Endothelial cell of umbilical vein (primary cell): Measurements from ENCODE around the gene POR. TPM values are rescaled to one million over a fixed set of nuclear protein-coding genes. Genes with fewer than 3 reads are reported as not detected.

Source experiments
- BruUV-seq: library from RNA; stranded (reverse); fragments of 400-500 nt; replicated peaks from 2 replicates; lab custom pipeline; 2021; lab: Mats Ljungman, UMichigan
- CTCF ChIA-PET: fragments of 300-600, 350-600 bp; sonication (Branson Sonifier 250); formaldehyde crosslinking; loops from one replicate; lab custom pipeline; 2021; ENCODE audit warnings: antibody characterized with exemption, inconsistent platforms; lab: Charles Lee
- POLR2A ChIA-PET: fragments of 300-600, 350-600 bp; sonication (Branson Sonifier 250); formaldehyde crosslinking; loops from one replicate; lab custom pipeline; 2021; ENCODE audit warnings: antibody characterized with exemption, inconsistent platforms; lab: Charles Lee
- DNase-seq: peaks from one replicate; pipeline ENCODE4 v3.0.0-alpha.2; 2011; ENCODE audit warnings: low read depth, low spot score
- FAIRE-seq: peaks from 2 replicates; lab custom pipeline; 2011; peaks lifted over from hg19 to GRCh38; lab: Jason Lieb, UNC
- H2AFZ ChIP-seq: 2 replicates; pipeline ENCODE4 v1.6.0; 2012; ENCODE audit warnings: low read depth, low read length, control low read depth, inconsistent platforms
- H3K27ac ChIP-seq: 2 replicates; pipeline ENCODE4 v1.5.1; 2011; ENCODE audit warnings: low read depth, mild to moderate bottlenecking, control low read depth, low read length, moderate library complexity; ENCODE audit not compliant: insufficient read depth
- H3K27me3 ChIP-seq, 2 experiments: 2 replicates each; pipeline versions ENCODE4 v1.6.0 to v1.6.1; 2011; ENCODE audit warnings: low read length in 2 of 2, mixed read lengths in 1 of 2; ENCODE audit not compliant: control insufficient read depth in 2 of 2, insufficient read depth in 2 of 2
- H3K36me3 ChIP-seq, 2 experiments: 2 replicates in 1 of 2; 3 replicates in 1 of 2; pipeline ENCODE4 v1.5.1; 2011; ENCODE audit warnings: low read length in 2 of 2, mild to moderate bottlenecking in 1 of 2, moderate library complexity in 1 of 2; ENCODE audit not compliant: control insufficient read depth in 2 of 2, insufficient read depth in 2 of 2; ENCODE audit errors: extremely low read depth in 1 of 2
- H3K4me1 ChIP-seq: 3 replicates; pipeline ENCODE4 v1.5.1; 2011; ENCODE audit warnings: mild to moderate bottlenecking, low read length; ENCODE audit not compliant: control insufficient read depth, insufficient read depth; ENCODE audit errors: extremely low read depth
- H3K4me2 ChIP-seq: 2 replicates; pipeline ENCODE4 v1.6.1; 2011; ENCODE audit warnings: low read length, control low read depth, mixed read lengths; ENCODE audit not compliant: insufficient read depth
- H3K4me3 ChIP-seq, 3 experiments: fragments of 200-600 bp in 1 of 3; sonication (generic), shearing (Covaris generic) in 1 of 3; replicated peaks in 1 of 3; 2 replicates each; pipeline ENCODE4 v1.5.1; 2011 to 2016; ENCODE audit warnings: control low read depth in 3 of 3, low read length in 3 of 3, mild to moderate bottlenecking in 2 of 3, inconsistent platforms in 1 of 3, low read depth in 1 of 3, moderate library complexity in 1 of 3; ENCODE audit not compliant: insufficient read depth in 1 of 3
- H3K79me2 ChIP-seq: 2 replicates; pipeline ENCODE4 v1.6.0; 2012; ENCODE audit warnings: low read length, inconsistent platforms; ENCODE audit not compliant: control insufficient read depth, insufficient read depth
- H3K9ac ChIP-seq: replicated peaks from 2 replicates; pipeline ENCODE3; 2011; ENCODE audit warnings: low read length, control low read depth; ENCODE audit not compliant: insufficient read depth; ENCODE audit errors: extremely low read depth
- H3K9me1 ChIP-seq: replicated peaks from 3 replicates; pipeline ENCODE4 v1.6.0; 2011; ENCODE audit warnings: mild to moderate bottlenecking, low read length; ENCODE audit not compliant: control insufficient read depth, insufficient read depth; ENCODE audit errors: extremely low read depth
- H3K9me3 ChIP-seq: replicated peaks from 2 replicates; pipeline ENCODE4 v1.5.1; 2012; ENCODE audit warnings: low read length, inconsistent platforms; ENCODE audit not compliant: control insufficient read depth, insufficient read depth
- H4K20me1 ChIP-seq: replicated peaks from 2 replicates; pipeline ENCODE3; 2011; ENCODE audit warnings: mild to moderate bottlenecking, low read length; ENCODE audit not compliant: control insufficient read depth, insufficient read depth; ENCODE audit errors: extremely low read depth
- EZH2 ChIP-seq: IDR thresholded peaks from 2 replicates; pipeline ENCODE4 v1.6.1; 2012; ENCODE audit warnings: borderline replicate concordance, low read depth, mild to moderate bottlenecking, moderate library complexity, low read length, inconsistent platforms; ENCODE audit not compliant: severe bottlenecking
- FOS ChIP-seq: IDR thresholded peaks from 2 replicates; pipeline ENCODE4 v1.6.1; 2011; ENCODE audit warnings: mild to moderate bottlenecking, low read length, moderate library complexity, borderline replicate concordance; ENCODE audit not compliant: insufficient read depth
- GATA2 ChIP-seq: IDR thresholded peaks from 2 replicates; pipeline ENCODE4 v1.7.0; 2011; ENCODE audit warnings: low read depth, mild to moderate bottlenecking, moderate library complexity, mixed read lengths, low read length; ENCODE audit not compliant: insufficient read length, insufficient read depth
- JUN ChIP-seq: IDR thresholded peaks from 2 replicates; pipeline ENCODE4 v1.6.1; 2011; ENCODE audit warnings: borderline replicate concordance, low read depth; ENCODE audit not compliant: insufficient read length, insufficient read depth
- MYC ChIP-seq: IDR thresholded peaks from one replicate; pipeline ENCODE4 v1.6.1; 2011; ENCODE audit warnings: mild to moderate bottlenecking, low read depth, low read length
- POLR2A ChIP-seq: IDR thresholded peaks from 2 replicates; pipeline ENCODE4 v1.6.1; 2012; ENCODE audit warnings: low read depth, mild to moderate bottlenecking, control low read depth, low read length
- POLR2AphosphoS5 ChIP-seq: IDR thresholded peaks from 2 replicates; pipeline ENCODE4 v1.6.1; 2012; ENCODE audit warnings: low read depth, mild to moderate bottlenecking, control low read depth, low read length, moderate library complexity; ENCODE audit not compliant: insufficient read depth
- dilution Hi-C: fragments of 300-500 bp; cut with MboI; formaldehyde crosslinking; loops from one replicate; pipeline ENCODE4 v1.15.0; 2019; ENCODE audit warnings: low sequenced_read_pairs; ENCODE audit not compliant: extremely low pct_ligation_motif_present
- intact Hi-C: fragments of 100-400 bp; cut with micrococcal nuclease; formaldehyde crosslinking; loops from one replicate; pipeline ENCODE4 v1.10.0; 2022
- polyA plus RNA-seq, 4 experiments: library from polyadenylated mRNA; depleted of rRNA in 3 of 4; stranded (reverse) in 3 of 4; unstranded in 1 of 4; fragments of >200 nt; gene quantifications; 2 replicates each; pipeline versions ENCODE4 v1.2.1 to v1.2.3, GENCODE V29; 2011 to 2012; ENCODE audit warnings: missing spikeins in 1 of 4
- total RNA-seq: library from RNA; stranded (reverse); gene quantifications from 2 replicates; pipeline ENCODE4 v1.2.3, GENCODE V29; 2021
- TF ChIP-seq, protein P1 (sequence below): IDR thresholded peaks from 2 replicates; pipeline ENCODE4 v1.6.1; 2011; ENCODE audit not compliant: insufficient read depth, insufficient read length
- TF ChIP-seq, protein P2 (sequence below), 2 donors: IDR thresholded peaks; 1 replicate in 1 of 2; 2 replicates in 1 of 2; pipeline ENCODE4 v1.5.1; 2011; ENCODE audit warnings: low read length in 2 of 2, mild to moderate bottlenecking in 2 of 2, moderate library complexity in 2 of 2, control low read depth in 1 of 2, inconsistent platforms in 1 of 2, low read depth in 1 of 2; ENCODE audit not compliant: insufficient read depth in 1 of 2; ENCODE audit errors: extremely low read depth in 1 of 2

Gene POR
- total and polyA plus RNA-seq, 2 donors (not counting 3 experiments of a cell fraction or from before 2014, with no cell fraction given), result 59.5 to 73.6 TPM

DNA sequence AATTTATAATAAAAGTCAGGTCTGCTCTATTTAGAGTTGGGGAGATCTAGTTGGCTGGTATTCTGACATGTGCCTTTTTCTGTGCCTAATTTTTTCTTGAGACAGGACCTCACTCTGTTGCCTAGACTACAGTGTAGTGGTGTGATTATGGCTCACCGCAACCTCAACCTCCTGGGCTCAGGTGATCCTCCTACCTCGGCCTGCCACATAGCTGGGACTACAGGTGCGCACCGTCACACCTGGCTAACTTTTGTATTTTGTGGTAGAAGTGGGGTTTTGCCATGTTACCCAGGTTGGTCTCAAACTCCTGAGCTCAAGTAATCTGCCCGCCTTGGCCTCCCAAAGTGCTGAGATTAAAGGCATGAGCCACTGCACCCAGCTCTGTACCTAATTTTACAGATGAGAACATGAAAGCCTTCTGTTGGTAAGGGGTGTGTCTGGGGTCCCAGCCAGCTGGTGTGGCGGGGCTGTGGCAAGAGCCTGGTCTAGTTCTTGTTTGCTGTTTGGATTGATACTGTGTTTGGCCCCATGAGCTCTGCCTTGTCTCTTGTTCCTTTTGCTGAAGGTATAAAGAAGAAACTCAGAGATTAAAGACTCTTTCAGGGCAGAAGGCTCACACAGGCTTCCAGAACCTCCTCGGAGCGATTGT lies 31.4 kb downstream of the POR start:
- TF ChIP-seq POLR2AphosphoS5 (no peak), MYC (no peak), EZH2 (no peak), JUN (no peak), FOS (no peak), GATA2 (no peak), POLR2A (no peak)
- TF ChIP-seq, protein P1, sequence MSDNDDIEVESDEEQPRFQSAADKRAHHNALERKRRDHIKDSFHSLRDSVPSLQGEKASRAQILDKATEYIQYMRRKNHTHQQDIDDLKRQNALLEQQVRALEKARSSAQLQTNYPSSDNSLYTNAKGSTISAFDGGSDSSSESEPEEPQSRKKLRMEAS, result no peak
- TF ChIP-seq, protein P2, sequence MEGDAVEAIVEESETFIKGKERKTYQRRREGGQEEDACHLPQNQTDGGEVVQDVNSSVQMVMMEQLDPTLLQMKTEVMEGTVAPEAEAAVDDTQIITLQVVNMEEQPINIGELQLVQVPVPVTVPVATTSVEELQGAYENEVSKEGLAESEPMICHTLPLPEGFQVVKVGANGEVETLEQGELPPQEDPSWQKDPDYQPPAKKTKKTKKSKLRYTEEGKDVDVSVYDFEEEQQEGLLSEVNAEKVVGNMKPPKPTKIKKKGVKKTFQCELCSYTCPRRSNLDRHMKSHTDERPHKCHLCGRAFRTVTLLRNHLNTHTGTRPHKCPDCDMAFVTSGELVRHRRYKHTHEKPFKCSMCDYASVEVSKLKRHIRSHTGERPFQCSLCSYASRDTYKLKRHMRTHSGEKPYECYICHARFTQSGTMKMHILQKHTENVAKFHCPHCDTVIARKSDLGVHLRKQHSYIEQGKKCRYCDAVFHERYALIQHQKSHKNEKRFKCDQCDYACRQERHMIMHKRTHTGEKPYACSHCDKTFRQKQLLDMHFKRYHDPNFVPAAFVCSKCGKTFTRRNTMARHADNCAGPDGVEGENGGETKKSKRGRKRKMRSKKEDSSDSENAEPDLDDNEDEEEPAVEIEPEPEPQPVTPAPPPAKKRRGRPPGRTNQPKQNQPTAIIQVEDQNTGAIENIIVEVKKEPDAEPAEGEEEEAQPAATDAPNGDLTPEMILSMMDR (IDR thresholded peaks at IDR 0.05; ENCODE audit: extremely low read depth in 1 of 2, insufficient read depth in 1 of 2, low read depth in 1 of 2, low read length in 2 of 2), result no peak
- Histone ChIP-seq H4K20me1 (no peaks in the 10 kb centered on the region), H2AFZ (no peak overlapping the region), H3K9ac (no peak overlapping the region), H3K4me2 (no peak overlapping the region), H3K36me3 (no peaks in the 10 kb centered on the region), H3K9me3 (no peaks in the 10 kb centered on the region), H3K79me2 (no peaks in the 10 kb centered on the region), H3K4me3 (no peak overlapping the region), H3K9me1 (no peaks in the 10 kb centered on the region), H3K4me1 (peaks cover 3% of the 10 kb centered on the region), H3K27me3 (no peaks in the 10 kb centered on the region), H3K27ac (no peak overlapping the region)
- BruUV-seq, result no TSS peak
- DNase-seq, result no peak
- intact Hi-C loops (no loop called here), dilution Hi-C loops (no loop called here)
- CTCF ChIA-PET, result no interaction called here
- FAIRE-seq, result no peak
- POLR2A ChIA-PET, result no interaction called here
